HG02678 (cell line): Measurements from ENCODE around the gene SPPL3.
"Not testable (repeated sequence)": the region's sequence is repeated elsewhere in the genome, so short reads cannot be mapped to it uniquely, and the experiment has no call there.

Experiments used
- ATAC-seq: cut with Tn5 transposase; IDR thresholded peaks from one replicate; pipeline ENCODE4 v1.9.1; 2021; ENCODE audit warnings: mild to moderate bottlenecking, moderate library complexity; ENCODE audit not compliant: unreplicated experiment

The SPPL3 gene

GRCh38 chr12:120821878-120822277, 82.3 kb downstream of the SPPL3 start:
- ATAC-seq = no peak

DNA sequence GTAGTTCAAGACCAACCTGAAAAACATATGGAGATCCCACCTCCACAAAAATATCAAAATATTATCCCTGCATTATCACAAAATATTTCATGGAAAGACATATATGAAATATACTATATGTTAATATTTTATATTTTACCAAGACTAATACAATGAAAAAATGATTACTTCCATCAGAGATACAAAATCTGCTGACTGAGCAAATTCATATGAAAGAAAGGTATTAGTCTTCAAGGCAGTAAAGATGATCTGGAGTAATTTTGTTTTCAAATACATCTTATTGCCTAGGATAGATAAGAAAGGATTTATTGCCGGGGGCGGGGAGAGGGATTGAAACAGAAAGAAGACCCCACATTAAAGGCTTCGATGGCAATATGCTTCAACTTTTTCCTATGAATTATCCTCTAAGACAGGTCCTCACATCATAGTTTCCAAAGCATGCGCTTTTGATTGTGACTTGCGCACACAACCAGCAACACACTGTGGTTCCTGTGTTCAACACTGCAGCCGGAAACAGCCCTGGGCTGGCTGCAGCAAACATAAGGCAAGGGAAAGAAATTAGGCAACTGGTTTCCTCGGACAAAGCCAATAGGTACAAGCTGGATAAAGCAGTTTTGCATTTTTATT, 83.2 kb downstream of the SPPL3 start:
- ATAC-seq = no peak

DNA sequence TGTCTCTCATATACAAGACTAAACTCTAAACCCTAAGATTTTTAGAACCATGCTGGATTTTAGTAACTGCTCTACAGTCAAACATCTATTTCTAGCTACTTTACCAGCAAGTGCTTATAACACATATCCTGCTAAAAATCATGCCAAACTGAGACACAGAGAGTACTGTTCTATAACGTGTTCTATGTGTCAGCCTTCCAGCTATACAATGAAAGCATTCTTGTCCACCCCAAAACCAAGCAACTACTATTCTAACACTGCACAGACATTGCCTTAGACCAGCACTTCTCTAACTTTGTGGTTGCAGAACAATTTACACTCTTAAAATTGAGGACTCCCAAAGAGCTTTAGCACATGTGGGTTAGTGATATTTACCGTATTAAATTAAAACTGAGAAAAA, 85.7 kb downstream of the SPPL3 start:
- no peak for ATAC-seq

- ATAC-seq = no peak
Observed at GRCh38 chr12:120817559-120818330, 86.4 kb downstream of the SPPL3 start.

GRCh38 chr12:120816363-120816762, 87.8 kb downstream of the SPPL3 start:
- ATAC-seq = no peak

DNA sequence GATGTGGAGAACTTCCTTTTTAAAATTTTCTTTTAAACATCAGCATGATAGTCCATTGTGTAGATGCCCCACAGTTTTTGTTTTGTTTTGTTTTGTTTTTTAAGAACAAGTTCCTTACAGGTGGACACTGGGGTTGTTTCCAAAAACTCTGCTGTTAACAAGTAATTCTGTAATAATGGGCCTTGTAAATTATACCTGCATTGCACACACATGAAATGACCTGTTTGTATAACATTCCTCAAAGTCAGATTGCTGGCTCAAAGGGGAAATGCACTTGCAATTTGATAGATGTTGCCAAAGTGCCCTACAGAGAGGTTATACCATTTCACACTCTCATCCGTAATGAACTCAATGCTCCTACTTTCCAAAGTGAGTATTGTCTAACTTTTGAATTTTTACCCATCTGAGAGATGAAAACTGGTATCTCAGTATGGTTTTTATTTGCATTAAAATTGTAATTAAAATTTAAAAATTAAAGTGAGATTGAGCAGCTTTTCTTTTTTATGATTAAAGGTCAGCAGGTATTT, 89.2 kb downstream of the SPPL3 start:
- no peak for ATAC-seq

DNA sequence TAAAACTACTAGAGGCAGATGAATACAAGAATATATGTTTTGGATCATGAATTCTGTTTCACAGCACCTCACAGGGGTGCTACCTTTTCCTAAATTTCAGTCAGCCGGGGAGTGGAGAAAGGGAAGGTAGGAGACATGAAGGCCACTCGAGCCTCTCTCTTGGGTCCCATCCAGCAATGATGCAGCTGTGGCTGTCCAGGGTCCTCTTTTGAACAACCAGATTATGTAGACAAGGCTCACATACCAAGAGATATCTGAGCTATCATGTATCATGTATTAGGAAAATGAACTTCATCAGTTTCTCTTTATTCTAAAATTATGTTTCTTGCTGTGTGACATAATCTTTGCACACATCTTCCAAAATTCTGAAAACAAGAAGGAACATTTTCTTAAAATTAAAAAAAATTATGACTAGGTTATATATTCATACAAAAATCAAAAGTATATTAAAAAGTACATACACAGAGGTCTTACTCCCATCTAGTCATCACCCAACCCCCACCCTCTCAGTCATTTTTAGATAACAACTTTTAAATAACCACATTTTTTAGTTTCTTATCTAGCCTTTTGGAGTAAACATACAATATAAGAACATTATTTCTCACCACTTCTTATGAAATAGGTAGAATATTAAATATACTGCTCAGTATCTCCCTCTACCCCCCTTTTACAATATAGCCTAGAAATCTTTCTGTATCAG, 89.8 kb downstream of the SPPL3 start:
- no peak for ATAC-seq

DNA sequence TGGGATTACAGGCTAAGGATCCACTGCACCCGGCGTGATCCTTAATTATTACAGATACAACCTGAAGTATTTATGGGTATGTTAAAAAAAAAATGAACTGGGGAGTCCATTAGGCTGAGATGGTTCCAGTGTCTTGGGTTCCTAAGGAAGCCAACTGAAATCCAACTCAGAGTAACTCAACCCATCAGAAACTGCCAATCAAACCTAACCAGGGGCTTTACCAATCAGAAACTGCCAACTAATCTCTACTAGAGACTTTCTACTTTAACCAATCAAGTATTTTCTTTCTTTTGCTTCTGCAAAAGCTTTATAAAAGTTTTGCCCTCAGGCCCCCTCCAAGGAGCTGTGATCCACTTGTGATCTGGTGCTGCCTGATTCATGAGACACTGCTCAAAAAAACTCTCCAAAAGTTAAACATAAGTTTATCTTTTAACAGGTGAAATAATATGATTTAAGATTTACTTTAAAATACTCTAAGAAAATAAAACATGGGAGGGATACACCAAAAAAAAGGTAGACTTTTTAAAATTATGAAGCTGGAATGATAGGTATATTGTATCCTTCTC, 90.5 kb downstream of the SPPL3 start:
- ATAC-seq = no peak

DNA sequence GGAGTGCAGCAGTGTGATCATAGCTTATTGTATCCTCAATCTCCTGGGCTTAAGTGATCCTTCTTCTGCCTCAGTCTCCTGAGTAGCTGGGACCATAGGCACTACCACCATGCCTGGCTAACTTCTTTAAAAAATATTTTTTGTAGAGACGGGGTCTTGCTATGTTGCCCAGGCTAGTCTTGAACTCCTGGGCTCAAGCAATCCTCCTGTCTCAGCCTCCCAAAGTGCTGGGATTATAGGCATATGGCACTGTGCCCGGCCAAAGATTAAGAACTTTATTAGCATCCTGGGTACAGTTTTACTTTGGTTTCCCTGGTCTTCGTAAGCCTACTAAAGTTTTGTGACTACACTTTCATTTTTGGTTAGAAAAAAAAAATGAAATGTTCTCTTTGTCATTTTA, 94.1 kb downstream of the SPPL3 start:
- ATAC-seq = no peak

DNA sequence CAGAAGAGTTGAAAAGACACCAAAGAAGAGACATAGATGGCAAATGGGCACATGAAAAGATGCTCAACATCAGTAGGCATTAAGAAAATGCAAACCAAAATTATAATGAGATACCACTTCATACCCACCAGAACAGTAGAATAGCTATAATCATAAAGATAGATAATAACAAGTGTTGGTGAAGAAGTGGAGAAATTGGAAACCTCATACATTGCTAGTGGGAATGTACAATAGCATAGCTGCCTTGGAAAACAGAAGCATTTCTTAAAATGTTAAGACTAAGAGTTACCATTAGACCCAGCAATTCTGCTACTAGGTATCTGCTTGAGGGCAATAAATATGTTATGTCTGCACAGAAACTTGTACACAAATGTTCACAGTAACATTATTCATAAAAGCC, 99.7 kb downstream of the SPPL3 start:
- ATAC-seq = no peak

- ATAC-seq = no peak
Observed at GRCh38 chr12:120801146-120801545, 103.0 kb downstream of the SPPL3 start.

GRCh38 chr12:120800665-120801064, 103.5 kb downstream of the SPPL3 start:
- ATAC-seq = no peak

DNA sequence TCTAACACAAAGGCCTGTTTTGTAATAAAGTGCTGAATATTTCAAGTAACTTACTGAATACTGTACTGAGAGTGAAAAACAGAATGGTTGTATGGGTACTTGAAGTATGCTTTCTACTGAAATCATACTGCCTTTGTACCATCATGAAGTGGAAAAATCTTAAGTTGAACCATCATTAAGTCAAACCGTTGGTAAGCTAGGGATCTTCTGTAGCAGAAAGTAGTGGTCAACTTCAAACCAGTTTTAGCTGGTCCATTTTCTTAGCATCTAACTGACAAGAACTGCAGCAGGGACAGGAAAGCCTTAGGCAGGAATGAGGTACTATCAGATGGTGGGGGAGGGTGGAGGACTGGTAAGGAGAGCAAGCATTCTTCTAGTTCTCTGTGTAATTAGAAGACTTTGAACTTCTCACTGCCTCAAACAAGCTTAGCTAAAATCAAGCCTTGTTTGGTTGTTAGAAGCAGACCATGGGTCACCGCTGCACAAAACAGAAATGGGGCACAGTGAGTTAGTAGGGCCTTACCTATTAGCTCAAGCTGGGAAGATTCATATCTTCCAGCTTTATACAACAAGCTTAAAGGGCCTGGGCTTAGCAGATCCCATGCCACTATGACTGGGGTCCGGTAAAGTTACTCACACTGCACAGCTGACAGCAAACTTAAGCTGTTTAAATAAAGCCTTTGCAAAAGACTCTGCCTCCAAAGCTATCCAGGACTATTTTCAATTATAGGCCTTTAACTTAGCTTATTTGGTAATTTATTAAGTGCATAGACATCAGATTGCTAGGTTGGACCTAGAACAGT, 104.7 kb downstream of the SPPL3 start:
- no peak for ATAC-seq

DNA sequence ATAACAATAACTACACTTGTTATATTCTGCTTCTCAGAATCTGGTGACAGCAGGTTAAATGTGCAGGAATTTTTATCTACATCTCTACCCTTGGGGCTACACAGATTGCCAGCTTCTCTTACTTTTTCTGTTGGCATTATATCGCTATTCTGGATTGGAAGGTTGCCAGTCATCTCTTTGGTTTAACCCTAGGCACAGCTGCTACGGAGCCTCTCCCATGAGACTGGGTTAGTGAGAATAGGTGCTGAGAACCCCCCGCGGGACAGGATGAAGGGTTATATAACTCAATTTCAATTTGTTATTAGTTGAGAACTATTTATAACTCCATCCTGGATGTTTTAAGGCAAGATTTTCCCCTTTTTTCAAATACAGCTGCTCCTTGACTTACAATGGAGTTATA, 105.5 kb downstream of the SPPL3 start:
- ATAC-seq = peak; percentile 42

DNA sequence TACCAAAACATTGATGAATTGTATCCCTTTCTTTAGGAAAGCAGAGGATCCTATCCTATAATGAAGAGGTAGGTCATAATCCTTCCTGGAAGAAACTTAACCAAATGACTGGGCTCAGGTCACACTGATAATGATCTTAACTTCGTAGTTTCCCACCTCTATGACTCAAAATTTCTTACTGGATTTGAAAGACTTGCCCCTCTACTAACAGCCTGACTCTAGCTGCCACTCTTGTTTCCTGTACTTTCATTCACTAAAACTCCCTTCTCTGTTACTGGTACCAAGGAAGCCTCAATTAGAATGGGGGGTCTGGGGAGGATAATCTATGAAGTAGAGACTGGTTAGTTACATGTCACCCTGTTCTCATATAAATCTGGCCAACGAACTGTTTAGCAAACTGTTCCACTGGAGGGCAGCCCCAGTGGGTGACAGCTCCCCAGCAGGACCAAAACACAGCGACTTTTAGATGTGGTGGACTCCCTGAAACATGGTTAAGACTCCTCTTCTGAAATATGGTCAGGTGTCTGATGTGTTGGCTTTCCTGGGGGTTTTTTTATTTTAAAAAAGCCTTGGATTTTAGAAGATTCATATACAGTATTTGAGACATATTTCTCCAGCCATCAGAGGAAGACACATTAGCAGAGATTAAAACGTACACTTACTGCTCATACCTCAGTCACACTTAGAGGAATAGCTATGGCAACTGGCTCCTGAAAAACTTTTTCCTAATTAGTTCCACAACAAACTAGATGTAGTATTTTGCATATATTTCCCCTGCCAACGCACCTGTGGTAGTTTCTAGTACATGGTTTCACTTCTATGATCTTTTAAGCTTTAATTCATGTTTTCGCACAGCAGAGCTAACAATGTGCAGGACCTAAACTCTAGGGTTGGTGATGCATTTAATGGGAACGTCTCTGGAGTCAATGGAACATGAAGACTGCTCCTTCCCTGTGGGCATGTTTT, 106.2 kb downstream of the SPPL3 start:
- ATAC-seq = no peak

- ATAC-seq = no peak
Observed at GRCh38 chr12:120795441-120796178, 108.5 kb downstream of the SPPL3 start.

DNA sequence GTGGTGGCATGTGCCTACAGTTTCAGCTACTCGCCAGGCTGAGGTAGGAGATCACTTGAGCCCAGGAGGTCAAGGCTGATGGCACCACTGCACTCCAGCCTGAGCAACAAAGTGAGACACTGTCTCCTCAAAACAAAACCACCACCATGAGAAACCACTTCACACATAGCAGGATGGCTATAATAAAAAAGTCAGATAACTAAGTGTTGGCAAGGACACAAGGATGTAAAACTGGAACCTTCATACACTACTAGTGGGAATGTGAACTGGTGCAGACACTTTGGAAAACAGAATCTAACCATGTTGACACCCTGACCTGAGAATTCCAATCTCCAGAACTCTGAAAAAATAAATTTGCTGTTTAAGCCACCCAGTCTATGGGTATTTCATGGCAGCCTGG, 110.8 kb downstream of the SPPL3 start:
- no peak for ATAC-seq

DNA sequence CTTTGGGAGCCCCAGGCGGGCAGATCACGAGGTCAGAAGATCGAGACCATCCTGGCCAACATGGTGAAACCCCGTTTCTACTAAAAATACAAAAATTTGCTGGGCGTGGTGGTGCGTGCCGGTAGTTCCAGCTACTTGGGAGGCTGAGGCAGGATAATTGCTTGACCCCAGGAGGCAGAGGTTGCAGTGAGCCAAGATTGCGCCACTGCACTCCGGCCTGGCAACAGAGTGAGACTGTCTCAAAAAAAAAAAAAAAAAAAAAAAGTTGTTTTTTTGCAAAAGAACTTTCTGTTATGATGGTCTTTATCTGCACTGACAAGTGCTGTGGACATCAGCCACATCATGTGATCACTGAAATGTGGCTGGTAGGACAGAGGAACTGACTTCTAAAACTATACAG, 111.7 kb downstream of the SPPL3 start:
- not testable (repeated sequence) for ATAC-seq

GRCh38 chr12:120791669-120792176, 112.4 kb downstream of the SPPL3 start:
- ATAC-seq = no peak
